ENCODE data around the gene AQP12A. TPM values are rescaled to one million over a fixed set of nuclear protein-coding genes. Genes with fewer than 3 reads are reported as not detected.

AQP12A gene
- total and polyA plus RNA-seq, 2 donors (not counting 1 experiment from before 2014, with no cell fraction given) = not detected

DNA sequence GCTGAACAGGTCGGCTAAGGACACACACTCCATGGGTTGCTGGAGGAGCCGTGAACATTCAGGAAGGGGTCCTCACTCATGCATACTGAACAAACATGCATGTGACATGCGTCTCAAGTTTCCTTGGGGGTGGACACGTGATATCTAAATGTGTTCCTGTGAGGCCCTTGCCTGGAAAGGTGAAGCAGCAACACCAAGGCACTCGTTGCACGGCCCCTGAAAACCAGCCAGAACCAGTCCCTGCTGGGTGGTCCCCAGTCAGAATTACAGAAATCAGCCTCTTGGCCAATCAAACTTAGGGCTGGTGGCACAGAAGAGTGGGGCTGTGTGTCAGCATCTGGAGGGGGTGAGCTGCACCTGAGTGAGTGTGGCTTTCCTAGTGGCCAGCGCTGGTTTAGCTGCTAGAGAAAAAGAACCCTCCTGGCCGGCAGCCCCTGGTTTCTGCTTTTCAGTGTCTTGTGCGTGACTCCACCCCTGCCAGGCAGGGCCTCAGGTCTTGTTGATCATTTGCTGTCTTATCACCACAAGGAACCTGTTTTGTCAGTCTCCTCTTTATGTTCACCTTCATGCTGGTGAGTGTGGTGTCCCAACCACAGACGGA is 5.8 kb upstream of the AQP12A start:
- no peaks in the 10 kb centered on the region for H3K79me2 ChIP-seq (ENCODE audit: control insufficient read depth, insufficient read depth, low read length)
- no peaks in the 10 kb centered on the region for H3K4me1 ChIP-seq (ENCODE audit: control insufficient read depth in 2 of 2, insufficient read depth in 2 of 2, low read length in 2 of 2)
- no peak overlapping the region for H2AFZ ChIP-seq (ENCODE audit: insufficient read depth, low read depth, low read length, poor library complexity, severe bottlenecking)
- H3K4me2 ChIP-seq (replicated peaks; ENCODE audit: low read depth, low read length, poor library complexity, severe bottlenecking) = no peak overlapping the region
- TF ChIP-seq, protein P1, sequence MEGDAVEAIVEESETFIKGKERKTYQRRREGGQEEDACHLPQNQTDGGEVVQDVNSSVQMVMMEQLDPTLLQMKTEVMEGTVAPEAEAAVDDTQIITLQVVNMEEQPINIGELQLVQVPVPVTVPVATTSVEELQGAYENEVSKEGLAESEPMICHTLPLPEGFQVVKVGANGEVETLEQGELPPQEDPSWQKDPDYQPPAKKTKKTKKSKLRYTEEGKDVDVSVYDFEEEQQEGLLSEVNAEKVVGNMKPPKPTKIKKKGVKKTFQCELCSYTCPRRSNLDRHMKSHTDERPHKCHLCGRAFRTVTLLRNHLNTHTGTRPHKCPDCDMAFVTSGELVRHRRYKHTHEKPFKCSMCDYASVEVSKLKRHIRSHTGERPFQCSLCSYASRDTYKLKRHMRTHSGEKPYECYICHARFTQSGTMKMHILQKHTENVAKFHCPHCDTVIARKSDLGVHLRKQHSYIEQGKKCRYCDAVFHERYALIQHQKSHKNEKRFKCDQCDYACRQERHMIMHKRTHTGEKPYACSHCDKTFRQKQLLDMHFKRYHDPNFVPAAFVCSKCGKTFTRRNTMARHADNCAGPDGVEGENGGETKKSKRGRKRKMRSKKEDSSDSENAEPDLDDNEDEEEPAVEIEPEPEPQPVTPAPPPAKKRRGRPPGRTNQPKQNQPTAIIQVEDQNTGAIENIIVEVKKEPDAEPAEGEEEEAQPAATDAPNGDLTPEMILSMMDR (IDR thresholded peaks at IDR 0.05) = no peak
- no peak for TF ChIP-seq EZH2 (IDR thresholded peaks at IDR 0.05; ENCODE audit: borderline replicate concordance, insufficient read depth, low read depth, low read length, poor library complexity, severe bottlenecking)
- no peak overlapping the region for H3K4me3 ChIP-seq (ENCODE audit: control extremely low read depth in 1 of 5, extremely low read depth in 1 of 5, insufficient read depth in 1 of 5, low read depth in 2 of 5, low read length in 4 of 5)
- no peak overlapping the region for H3K27ac ChIP-seq (ENCODE audit: low read length in 2 of 2)
- no peak overlapping the region for H3K9ac ChIP-seq (ENCODE audit: low read length)
- ATAC-seq (ENCODE audit: low read depth) (no peak), DNase-seq (no peak)
- POLR2A ChIA-PET = no interaction called here
- Mint-ChIP-seq H3K4me3 (no peak overlapping the region), H3K27ac (no peak overlapping the region), H3K9me3 (ENCODE audit: insufficient read depth) (no peaks in the 10 kb centered on the region), H3K27me3 (peaks cover 4% of the 10 kb centered on the region), H3K4me1 (peaks cover 5% of the 10 kb centered on the region)
- no peaks in the 10 kb centered on the region for H3K9me3 ChIP-seq (ENCODE audit: control extremely low read depth in 1 of 3, control insufficient read depth in 2 of 3, insufficient read depth in 1 of 3, low read length in 2 of 3)
- no peaks in the 10 kb centered on the region for H3K36me3 ChIP-seq (replicated peaks in 1 of 2; ENCODE audit: control extremely low read depth in 1 of 2, control insufficient read depth in 1 of 2, extremely low read depth in 1 of 2, insufficient read depth in 2 of 2, low read length in 1 of 2)
- intact Hi-C loops (cut with micrococcal nuclease) = no loop called here
- CTCF ChIA-PET = no interaction called here
- no peaks in the 10 kb centered on the region for H3K27me3 ChIP-seq (replicated peaks in 1 of 4; ENCODE audit: control extremely low read depth in 1 of 4, control insufficient read depth in 3 of 4, insufficient read depth in 4 of 4, low read length in 3 of 4)
- WGBS (ENCODE audit: insufficient coverage) = 89% methylated on average over 9 of the region's 10 CpGs
- no peaks in the 10 kb centered on the region for H4K20me1 ChIP-seq (ENCODE audit: control insufficient read depth, insufficient read depth, low read length, poor library complexity, severe bottlenecking)

GRCh38 chr2:240686460-240686859 is 5.2 kb upstream of the AQP12A start:
- no peak overlapping the region for H3K4me2 ChIP-seq (replicated peaks; ENCODE audit: low read depth, low read length, poor library complexity, severe bottlenecking)
- no peaks in the 10 kb centered on the region for H3K79me2 ChIP-seq (ENCODE audit: control insufficient read depth, insufficient read depth, low read length)
- no peaks in the 10 kb centered on the region for H3K36me3 ChIP-seq (replicated peaks in 1 of 2; ENCODE audit: control extremely low read depth in 1 of 2, control insufficient read depth in 1 of 2, extremely low read depth in 1 of 2, insufficient read depth in 2 of 2, low read length in 1 of 2)
- H3K9me3 Mint-ChIP-seq (ENCODE audit: insufficient read depth) = no peaks in the 10 kb centered on the region
- no peak overlapping the region for H2AFZ ChIP-seq (ENCODE audit: insufficient read depth, low read depth, low read length, poor library complexity, severe bottlenecking)
- POLR2A ChIA-PET = no interaction called here
- CTCF ChIA-PET = no interaction called here
- intact Hi-C loops (cut with micrococcal nuclease) = no loop called here
- no peak overlapping the region for H3K27ac ChIP-seq (ENCODE audit: low read length in 2 of 2)
- no peak overlapping the region for H3K4me3 Mint-ChIP-seq
- peaks cover 4% of the 10 kb centered on the region for H3K27me3 Mint-ChIP-seq
- no peak for TF ChIP-seq EZH2 (IDR thresholded peaks at IDR 0.05; ENCODE audit: borderline replicate concordance, insufficient read depth, low read depth, low read length, poor library complexity, severe bottlenecking)
- TF ChIP-seq, protein P1 (IDR thresholded peaks at IDR 0.05) = no peak
- ATAC-seq (ENCODE audit: low read depth) = no peak
- WGBS (ENCODE audit: insufficient coverage) = 60% methylated on average over 2 of the region's 6 CpGs
- no peak for DNase-seq
- H3K27me3 ChIP-seq (replicated peaks in 1 of 4; ENCODE audit: control extremely low read depth in 1 of 4, control insufficient read depth in 3 of 4, insufficient read depth in 4 of 4, low read length in 3 of 4) = no peaks in the 10 kb centered on the region
- H3K4me1 ChIP-seq (ENCODE audit: control insufficient read depth in 2 of 2, insufficient read depth in 2 of 2, low read length in 2 of 2) = no peaks in the 10 kb centered on the region
- no peak overlapping the region for H3K27ac Mint-ChIP-seq
- peaks cover 5% of the 10 kb centered on the region for H3K4me1 Mint-ChIP-seq
- no peak overlapping the region for H3K4me3 ChIP-seq (ENCODE audit: control extremely low read depth in 1 of 5, extremely low read depth in 1 of 5, insufficient read depth in 1 of 5, low read depth in 2 of 5, low read length in 4 of 5)
- no peak overlapping the region for H3K9ac ChIP-seq (ENCODE audit: low read length)
- H4K20me1 ChIP-seq (ENCODE audit: control insufficient read depth, insufficient read depth, low read length, poor library complexity, severe bottlenecking) = no peaks in the 10 kb centered on the region
- no peaks in the 10 kb centered on the region for H3K9me3 ChIP-seq (ENCODE audit: control extremely low read depth in 1 of 3, control insufficient read depth in 2 of 3, insufficient read depth in 1 of 3, low read length in 2 of 3)
